GM23338 (cell line): Measurements from ENCODE around the gene CRB2. TPM values are rescaled to one million over a fixed set of nuclear protein-coding genes. Genes with fewer than 3 reads are reported as not detected.

ENCODE experiments used
- ATAC-seq: fragments of 200-7000 bp; cut with Tn5 transposase; 3 replicates; pipeline ENCODE4 v1.9.1; 2020
- DNase-seq: peaks from one replicate; pipeline ENCODE4 v3.0.0-alpha.2; 2015; ENCODE audit warnings: low spot score
- H2AFZ ChIP-seq: fragments of 200-600 bp; sonication (generic); 2 replicates; pipeline ENCODE4 v1.8.0; 2016; ENCODE audit warnings: antibody characterized with exemption, mild to moderate bottlenecking, moderate library complexity
- H3F3A ChIP-seq: fragments of 200-600 bp; sonication (generic); replicated peaks from 2 replicates; pipeline ENCODE4 v1.8.0; 2017; ENCODE audit warnings: antibody characterized with exemption, mixed run types, low read depth
- H3K27ac ChIP-seq: fragments of 200-600 bp; sonication (generic); 2 replicates; pipeline ENCODE4 v1.6.1; 2016; ENCODE audit warnings: low read depth
- H3K27me3 ChIP-seq: fragments of 200-600 bp; sonication (generic); 2 replicates; pipeline ENCODE4 v1.8.0; 2016; ENCODE audit warnings: mild to moderate bottlenecking, mixed run types, moderate library complexity; ENCODE audit not compliant: insufficient read depth
- H3K36me3 ChIP-seq: fragments of 200-600 bp; sonication (generic); 2 replicates; pipeline ENCODE4 v1.8.0; 2016; ENCODE audit warnings: mild to moderate bottlenecking; ENCODE audit not compliant: insufficient read depth
- H3K4me1 ChIP-seq: fragments of 200-600 bp; sonication (generic); 2 replicates; pipeline ENCODE4 v1.8.0; 2016; ENCODE audit warnings: mild to moderate bottlenecking, moderate library complexity; ENCODE audit not compliant: insufficient read depth
- H3K4me2 ChIP-seq: fragments of 200-600 bp; sonication (generic); 2 replicates; pipeline ENCODE4 v1.7.1; 2017; ENCODE audit warnings: mixed run types
- H3K4me3 ChIP-seq: fragments of 200-600 bp; sonication (generic); 2 replicates; pipeline ENCODE4 v1.6.1; 2016; ENCODE audit warnings: mixed run types
- H3K79me2 ChIP-seq: fragments of 200-600 bp; sonication (generic); replicated peaks from 2 replicates; pipeline ENCODE4 v1.8.0; 2017; ENCODE audit warnings: mild to moderate bottlenecking; ENCODE audit not compliant: insufficient read depth
- H3K9me2 ChIP-seq: fragments of 200-600 bp; sonication (generic); 2 replicates; pipeline ENCODE4 v1.8.0; 2017; ENCODE audit not compliant: insufficient read depth
- H4K20me1 ChIP-seq: fragments of 200-600 bp; sonication (generic); replicated peaks from 2 replicates; pipeline ENCODE4 v1.8.0; 2017; ENCODE audit warnings: mild to moderate bottlenecking; ENCODE audit not compliant: insufficient read depth
- H3K27ac Mint-ChIP-seq: 2 replicates; pipeline ENCODE4 v1.8.0; 2020; ENCODE audit warnings: inconsistent platforms, mild to moderate bottlenecking, moderate library complexity, mixed read lengths
- H3K27me3 Mint-ChIP-seq: 3 replicates; pipeline ENCODE4 v1.8.0; 2022; ENCODE audit warnings: low read depth, mild to moderate bottlenecking, moderate library complexity, mixed read lengths, inconsistent platforms; ENCODE audit not compliant: insufficient read depth, poor library complexity
- H3K36me3 Mint-ChIP-seq: 3 replicates; pipeline ENCODE4 v1.8.0; 2021; ENCODE audit warnings: low read depth, mild to moderate bottlenecking, inconsistent platforms, moderate library complexity, mixed read lengths
- H3K4me1 Mint-ChIP-seq: 3 replicates; pipeline ENCODE4 v1.8.0; 2020; ENCODE audit warnings: mild to moderate bottlenecking, inconsistent platforms, mixed read lengths
- H3K4me3 Mint-ChIP-seq: 3 replicates; pipeline ENCODE4 v1.8.0; 2021; ENCODE audit warnings: moderate library complexity, mild to moderate bottlenecking, inconsistent platforms, mixed read lengths
- H3K9me3 Mint-ChIP-seq: 3 replicates; pipeline ENCODE4 v1.8.0; 2020; ENCODE audit warnings: moderate library complexity, mild to moderate bottlenecking, inconsistent platforms, mixed read lengths
- EZH2phosphoT487 ChIP-seq: fragments of 200-600 bp; sonication (generic); IDR thresholded peaks from one replicate; pipeline ENCODE4 v1.8.1; 2018; ENCODE audit warnings: antibody characterized with exemption; ENCODE audit not compliant: unreplicated experiment
- NANOG ChIP-seq: IDR thresholded peaks from 2 replicates; pipeline ENCODE4 v1.6.1; 2016; ENCODE audit warnings: antibody characterized with exemption, borderline replicate concordance
- ZNF331 ChIP-seq: fragments of 250-450 bp; sonication (Bioruptor Pico); IDR thresholded peaks from 2 replicates; pipeline ENCODE4 v1.5.0; 2020; ENCODE audit warnings: low read depth, mild to moderate bottlenecking, moderate library complexity
- polyA plus RNA-seq: library from polyadenylated mRNA; unstranded; fragments of >200 nt; fragmentation: Nextera tagmentation; extraction: Ambion mirVana; gene quantifications from 2 replicates; pipeline ENCODE4 v1.2.1, GENCODE V29; 2016
- total RNA-seq: library from RNA; depleted of rRNA; stranded (reverse); fragments of >200 nt; shearing (Covaris generic); gene quantifications from 2 replicates; pipeline ENCODE4 v1.2.3, GENCODE V29; 2014
- TF ChIP-seq, protein P1 (sequence below): fragments of 250-450 bp; sonication (Bioruptor Pico); IDR thresholded peaks from 2 replicates; pipeline ENCODE4 v1.5.0; 2020; ENCODE audit warnings: mild to moderate bottlenecking, moderate library complexity
- TF ChIP-seq, protein P2 (sequence below), 2 experiments: fragments of 200-600 bp in 1 of 2; sonication (generic) in 1 of 2; conservative IDR thresholded peaks; 2 replicates each; pipeline versions ENCODE4 v1.5.1 to v1.6.1; 2016 to 2017; ENCODE audit warnings: antibody characterized with exemption in 2 of 2, low read depth in 2 of 2, mild to moderate bottlenecking in 2 of 2, moderate library complexity in 1 of 2

The CRB2 gene
- total and polyA plus RNA-seq, 2 experiments from 2014 or later: 0.34 to 10.2 TPM

DNA sequence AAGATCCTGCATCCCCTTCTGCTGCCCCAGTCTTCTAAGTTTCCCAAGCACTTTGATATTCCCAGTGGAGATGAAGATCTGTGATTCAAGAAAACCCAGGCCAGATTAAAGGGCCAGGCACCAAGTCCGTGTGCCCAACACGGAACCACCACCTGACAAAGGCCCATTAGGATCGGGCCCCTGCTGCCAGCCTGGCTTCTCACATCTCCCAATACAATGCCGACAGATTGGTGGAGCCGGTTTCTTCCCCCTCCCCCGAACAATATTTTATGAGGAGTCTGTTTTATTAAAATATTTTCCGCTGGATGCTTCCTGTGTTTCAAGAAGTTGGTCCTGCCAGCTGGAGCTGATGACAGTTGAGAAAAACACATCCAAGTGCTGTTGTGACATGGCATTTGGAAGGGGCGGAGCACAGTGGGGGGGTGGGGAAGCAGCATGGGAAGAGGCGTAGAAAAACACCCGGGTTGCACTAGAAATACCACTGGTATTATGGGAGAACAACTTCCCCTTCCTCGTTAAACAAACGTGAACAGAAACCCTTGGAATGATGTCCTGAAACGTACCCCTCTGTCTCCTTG, 45.0 kb downstream of the CRB2 start (continued):
- TF ChIP-seq EZH2phosphoT487 (no peak), ZNF331 (CRISPR knock-in tag) (no peak)

DNA sequence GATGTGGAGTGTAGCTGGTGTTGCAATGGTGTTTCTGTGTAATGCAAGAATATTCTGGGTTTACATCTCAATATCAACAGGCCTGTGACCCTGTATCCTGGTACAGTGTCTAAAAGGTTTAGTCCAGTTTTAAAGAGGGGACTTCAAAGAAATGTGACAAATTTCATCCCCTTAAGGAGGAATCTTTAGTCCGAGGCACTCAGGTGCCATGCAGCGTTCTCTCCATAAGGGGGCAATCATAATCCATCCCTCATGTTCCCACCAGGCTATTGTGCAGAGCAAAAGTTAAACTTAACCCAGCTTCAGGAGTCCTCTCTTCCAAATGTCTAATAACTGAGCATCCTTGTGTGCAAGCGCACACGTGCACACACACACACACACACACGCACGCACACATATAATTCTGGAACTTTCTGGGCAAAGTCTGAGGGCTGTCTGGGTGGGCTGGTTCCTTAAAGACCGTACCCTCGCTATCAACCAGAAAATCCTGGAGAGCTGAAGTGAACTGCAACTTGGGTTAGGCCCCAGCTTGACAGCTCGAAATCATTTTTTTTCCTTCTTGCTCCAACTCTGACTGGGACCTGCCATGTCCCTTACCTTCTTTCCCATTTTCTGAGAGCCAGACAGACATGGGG, 46.0 kb downstream of the CRB2 start:
- DNase-seq (peak; percentile 81), ATAC-seq (peak; percentile 65)
- no peak overlapping the region for H3K4me2 ChIP-seq
- no peaks in the 10 kb centered on the region for H3K36me3 Mint-ChIP-seq
- H3K79me2 ChIP-seq: no peaks in the 10 kb centered on the region
- H3K4me1 ChIP-seq: peaks cover 4% of the 10 kb centered on the region; the same call in 1 of the 2 replicates
- 0 out of 2 replicates have a peak overlapping the region, but pooled peaks have one; percentile 32 for H3K27ac ChIP-seq
- peaks cover 8% of the 10 kb centered on the region for H3K27me3 Mint-ChIP-seq
- H3K27me3 ChIP-seq: no peaks in the 10 kb centered on the region
- H3F3A ChIP-seq: peaks cover 10% of the 10 kb centered on the region; the same call in 1 of the 2 replicates
- no peaks in the 10 kb centered on the region for H3K36me3 ChIP-seq
- no peaks in the 10 kb centered on the region; the same call in 1 of the 2 replicates for H4K20me1 ChIP-seq
- peaks cover 21% of the 10 kb centered on the region for H3K4me1 Mint-ChIP-seq
- H3K4me3 Mint-ChIP-seq: no peak overlapping the region
- TF ChIP-seq, protein P1, sequence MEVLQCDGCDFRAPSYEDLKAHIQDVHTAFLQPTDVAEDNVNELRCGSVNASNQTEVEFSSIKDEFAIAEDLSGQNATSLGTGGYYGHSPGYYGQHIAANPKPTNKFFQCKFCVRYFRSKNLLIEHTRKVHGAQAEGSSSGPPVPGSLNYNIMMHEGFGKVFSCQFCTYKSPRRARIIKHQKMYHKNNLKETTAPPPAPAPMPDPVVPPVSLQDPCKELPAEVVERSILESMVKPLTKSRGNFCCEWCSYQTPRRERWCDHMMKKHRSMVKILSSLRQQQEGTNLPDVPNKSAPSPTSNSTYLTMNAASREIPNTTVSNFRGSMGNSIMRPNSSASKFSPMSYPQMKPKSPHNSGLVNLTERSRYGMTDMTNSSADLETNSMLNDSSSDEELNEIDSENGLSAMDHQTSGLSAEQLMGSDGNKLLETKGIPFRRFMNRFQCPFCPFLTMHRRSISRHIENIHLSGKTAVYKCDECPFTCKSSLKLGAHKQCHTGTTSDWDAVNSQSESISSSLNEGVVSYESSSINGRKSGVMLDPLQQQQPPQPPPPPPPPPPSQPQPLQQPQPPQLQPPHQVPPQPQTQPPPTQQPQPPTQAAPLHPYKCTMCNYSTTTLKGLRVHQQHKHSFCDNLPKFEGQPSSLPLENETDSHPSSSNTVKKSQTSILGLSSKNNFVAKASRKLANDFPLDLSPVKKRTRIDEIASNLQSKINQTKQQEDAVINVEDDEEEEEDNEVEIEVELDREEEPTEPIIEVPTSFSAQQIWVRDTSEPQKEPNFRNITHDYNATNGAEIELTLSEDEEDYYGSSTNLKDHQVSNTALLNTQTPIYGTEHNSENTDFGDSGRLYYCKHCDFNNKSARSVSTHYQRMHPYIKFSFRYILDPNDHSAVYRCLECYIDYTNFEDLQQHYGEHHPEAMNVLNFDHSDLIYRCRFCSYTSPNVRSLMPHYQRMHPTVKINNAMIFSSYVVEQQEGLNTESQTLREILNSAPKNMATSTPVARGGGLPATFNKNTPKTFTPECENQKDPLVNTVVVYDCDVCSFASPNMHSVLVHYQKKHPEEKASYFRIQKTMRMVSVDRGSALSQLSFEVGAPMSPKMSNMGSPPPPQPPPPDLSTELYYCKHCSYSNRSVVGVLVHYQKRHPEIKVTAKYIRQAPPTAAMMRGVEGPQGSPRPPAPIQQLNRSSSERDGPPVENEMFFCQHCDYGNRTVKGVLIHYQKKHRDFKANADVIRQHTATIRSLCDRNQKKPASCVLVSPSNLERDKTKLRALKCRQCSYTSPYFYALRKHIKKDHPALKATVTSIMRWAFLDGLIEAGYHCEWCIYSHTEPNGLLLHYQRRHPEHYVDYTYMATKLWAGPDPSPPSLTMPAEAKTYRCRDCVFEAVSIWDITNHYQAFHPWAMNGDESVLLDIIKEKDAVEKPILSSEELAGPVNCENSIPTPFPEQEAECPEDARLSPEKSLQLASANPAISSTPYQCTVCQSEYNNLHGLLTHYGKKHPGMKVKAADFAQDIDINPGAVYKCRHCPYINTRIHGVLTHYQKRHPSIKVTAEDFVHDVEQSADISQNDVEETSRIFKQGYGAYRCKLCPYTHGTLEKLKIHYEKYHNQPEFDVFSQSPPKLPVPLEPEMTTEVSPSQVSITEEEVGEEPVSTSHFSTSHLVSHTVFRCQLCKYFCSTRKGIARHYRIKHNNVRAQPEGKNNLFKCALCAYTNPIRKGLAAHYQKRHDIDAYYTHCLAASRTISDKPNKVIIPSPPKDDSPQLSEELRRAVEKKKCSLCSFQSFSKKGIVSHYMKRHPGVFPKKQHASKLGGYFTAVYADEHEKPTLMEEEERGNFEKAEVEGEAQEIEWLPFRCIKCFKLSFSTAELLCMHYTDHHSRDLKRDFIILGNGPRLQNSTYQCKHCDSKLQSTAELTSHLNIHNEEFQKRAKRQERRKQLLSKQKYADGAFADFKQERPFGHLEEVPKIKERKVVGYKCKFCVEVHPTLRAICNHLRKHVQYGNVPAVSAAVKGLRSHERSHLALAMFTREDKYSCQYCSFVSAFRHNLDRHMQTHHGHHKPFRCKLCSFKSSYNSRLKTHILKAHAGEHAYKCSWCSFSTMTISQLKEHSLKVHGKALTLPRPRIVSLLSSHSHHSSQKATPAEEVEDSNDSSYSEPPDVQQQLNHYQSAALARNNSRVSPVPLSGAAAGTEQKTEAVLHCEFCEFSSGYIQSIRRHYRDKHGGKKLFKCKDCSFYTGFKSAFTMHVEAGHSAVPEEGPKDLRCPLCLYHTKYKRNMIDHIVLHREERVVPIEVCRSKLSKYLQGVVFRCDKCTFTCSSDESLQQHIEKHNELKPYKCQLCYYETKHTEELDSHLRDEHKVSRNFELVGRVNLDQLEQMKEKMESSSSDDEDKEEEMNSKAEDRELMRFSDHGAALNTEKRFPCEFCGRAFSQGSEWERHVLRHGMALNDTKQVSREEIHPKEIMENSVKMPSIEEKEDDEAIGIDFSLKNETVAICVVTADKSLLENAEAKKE: no peak
- TF ChIP-seq NANOG: no peak
- TF ChIP-seq, protein P2, sequence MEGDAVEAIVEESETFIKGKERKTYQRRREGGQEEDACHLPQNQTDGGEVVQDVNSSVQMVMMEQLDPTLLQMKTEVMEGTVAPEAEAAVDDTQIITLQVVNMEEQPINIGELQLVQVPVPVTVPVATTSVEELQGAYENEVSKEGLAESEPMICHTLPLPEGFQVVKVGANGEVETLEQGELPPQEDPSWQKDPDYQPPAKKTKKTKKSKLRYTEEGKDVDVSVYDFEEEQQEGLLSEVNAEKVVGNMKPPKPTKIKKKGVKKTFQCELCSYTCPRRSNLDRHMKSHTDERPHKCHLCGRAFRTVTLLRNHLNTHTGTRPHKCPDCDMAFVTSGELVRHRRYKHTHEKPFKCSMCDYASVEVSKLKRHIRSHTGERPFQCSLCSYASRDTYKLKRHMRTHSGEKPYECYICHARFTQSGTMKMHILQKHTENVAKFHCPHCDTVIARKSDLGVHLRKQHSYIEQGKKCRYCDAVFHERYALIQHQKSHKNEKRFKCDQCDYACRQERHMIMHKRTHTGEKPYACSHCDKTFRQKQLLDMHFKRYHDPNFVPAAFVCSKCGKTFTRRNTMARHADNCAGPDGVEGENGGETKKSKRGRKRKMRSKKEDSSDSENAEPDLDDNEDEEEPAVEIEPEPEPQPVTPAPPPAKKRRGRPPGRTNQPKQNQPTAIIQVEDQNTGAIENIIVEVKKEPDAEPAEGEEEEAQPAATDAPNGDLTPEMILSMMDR (conservative IDR thresholded peaks at IDR 0.05; ENCODE audit: low read depth in 2 of 2): peak; percentile 90 to 94
- peak overlapping the region; percentile 72; the same call in 1 of the 2 replicates for H3K27ac Mint-ChIP-seq
- H3K9me3 Mint-ChIP-seq: no peaks in the 10 kb centered on the region
- no peak overlapping the region for H2AFZ ChIP-seq
- no peaks in the 10 kb centered on the region for H3K9me2 ChIP-seq
- H3K4me3 ChIP-seq: no peak overlapping the region
